GM10266 (cell line): ENCODE results near the gene ADIPOR2.

ENCODE experiments used
- DNase-seq: peaks from one replicate; pipeline ENCODE4 v3.0.0; 2012; ENCODE audit errors: extremely low spot score
- CTCF ChIP-seq: IDR thresholded peaks from 2 replicates; pipeline ENCODE4 v1.5.1; 2012; ENCODE audit warnings: mild to moderate bottlenecking, low read depth; ENCODE audit not compliant: control insufficient read depth, insufficient read depth; ENCODE audit errors: missing control alignments

The ADIPOR2 gene

GRCh38 chr12:1646569-1647284 lies 44.1 kb upstream of the ADIPOR2 start:
- DNase-seq, result peak; percentile 79

GRCh38 chr12:1647285-1647669 lies 43.6 kb upstream of the ADIPOR2 start:
- DNase-seq, result no peak
- no peak for TF ChIP-seq CTCF

More at GRCh38 chr12:1646569-1647284, 44.1 kb upstream of the ADIPOR2 start:
- TF ChIP-seq CTCF, result no peak

GRCh38 chr12:1650260-1650977 lies 40.5 kb upstream of the ADIPOR2 start:
- no peak for TF ChIP-seq CTCF
- no peak for DNase-seq

- no peak for TF ChIP-seq CTCF
- no peak for DNase-seq
Measured at GRCh38 chr12:1650978-1651361, 39.9 kb upstream of the ADIPOR2 start.

GRCh38 chr12:1651946-1652345 lies 38.9 kb upstream of the ADIPOR2 start:
- no peak for DNase-seq
- no peak for TF ChIP-seq CTCF

GRCh38 chr12:1655225-1655788 lies 35.6 kb upstream of the ADIPOR2 start:
- TF ChIP-seq CTCF, result no peak
- peak; percentile 10 for DNase-seq

- TF ChIP-seq CTCF, result no peak
- no peak for DNase-seq
Measured at GRCh38 chr12:1656902-1657301, 34.0 kb upstream of the ADIPOR2 start.
